Measurements from ENCODE around the gene DEPDC1.
"Not testable (repeated sequence)": the region's sequence is repeated elsewhere in the genome, so short reads cannot be mapped to it uniquely, and the experiment has no call there.

Gene DEPDC1

GRCh38 chr1:68478662-68479061 lies 18.2 kb downstream of the DEPDC1 start:
- no peak for DNase-seq (ENCODE audit: low read depth in 3 of 3)

DNA sequence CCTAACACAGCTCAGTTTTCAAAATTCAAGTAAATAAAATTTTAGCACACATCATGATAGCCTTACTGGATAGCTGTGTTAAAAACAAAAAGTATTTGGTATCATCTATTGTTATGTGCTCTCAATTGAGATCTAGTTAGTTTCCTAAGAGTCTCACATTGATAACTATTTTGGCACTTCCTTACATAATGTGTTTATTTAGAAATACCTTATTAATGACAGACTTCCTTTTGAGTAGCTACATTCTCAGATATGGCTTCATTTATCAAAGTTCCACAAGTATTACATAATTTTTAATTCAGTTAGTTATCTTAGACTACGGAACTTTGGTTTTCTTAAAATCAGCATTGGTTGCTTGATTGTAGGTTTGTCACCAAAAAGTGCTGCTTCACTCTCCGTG lies 20.3 kb downstream of the DEPDC1 start:
- DNase-seq (ENCODE audit: low read depth in 3 of 3): not testable (repeated sequence)

DNA sequence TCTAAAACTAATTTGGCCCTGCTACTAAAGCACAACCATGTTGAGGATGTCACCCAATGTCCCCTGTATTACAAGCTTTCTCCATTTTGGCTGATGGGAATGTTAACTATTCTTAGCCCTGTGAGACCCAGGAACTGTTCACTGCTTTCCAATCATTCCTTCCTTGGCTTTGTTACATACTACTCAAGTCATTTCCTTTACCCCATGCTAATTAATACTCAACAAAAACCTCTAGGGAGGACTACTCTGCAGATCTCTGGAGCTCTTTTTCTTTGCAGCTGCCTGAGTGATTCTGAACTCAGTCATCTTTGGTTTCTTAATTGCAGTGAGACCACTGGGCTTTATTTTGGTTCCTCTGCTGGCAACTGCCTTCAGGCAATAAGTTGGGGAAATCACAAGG lies 23.8 kb downstream of the DEPDC1 start:
- no peak for DNase-seq (ENCODE audit: low read depth in 3 of 3)

- DNase-seq (ENCODE audit: low read depth in 3 of 3): no peak
Measured at GRCh38 chr1:68470388-68470970, 26.4 kb downstream of the DEPDC1 start.

DNA sequence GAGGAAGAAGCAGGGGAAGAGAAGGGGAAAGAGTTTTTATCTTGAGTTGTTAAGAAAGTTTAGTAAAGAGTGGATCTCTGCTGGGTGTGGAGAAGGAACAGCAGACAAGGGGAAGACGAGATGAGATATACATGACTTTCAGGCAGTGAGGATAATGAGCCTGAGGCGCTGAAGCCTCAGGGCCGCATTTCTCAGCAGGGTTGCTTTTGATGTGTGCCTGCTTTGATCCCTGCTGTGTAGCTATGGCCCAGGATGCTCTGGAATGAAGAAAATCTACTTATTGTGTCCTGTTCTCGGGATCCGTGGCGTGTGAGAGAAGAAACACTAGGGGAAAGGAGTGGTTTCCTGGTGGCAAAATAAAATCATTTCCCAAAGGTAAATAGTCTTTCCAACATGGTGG lies 32.0 kb downstream of the DEPDC1 start:
- DNase-seq (ENCODE audit: low read depth in 3 of 3): no peak

DNA sequence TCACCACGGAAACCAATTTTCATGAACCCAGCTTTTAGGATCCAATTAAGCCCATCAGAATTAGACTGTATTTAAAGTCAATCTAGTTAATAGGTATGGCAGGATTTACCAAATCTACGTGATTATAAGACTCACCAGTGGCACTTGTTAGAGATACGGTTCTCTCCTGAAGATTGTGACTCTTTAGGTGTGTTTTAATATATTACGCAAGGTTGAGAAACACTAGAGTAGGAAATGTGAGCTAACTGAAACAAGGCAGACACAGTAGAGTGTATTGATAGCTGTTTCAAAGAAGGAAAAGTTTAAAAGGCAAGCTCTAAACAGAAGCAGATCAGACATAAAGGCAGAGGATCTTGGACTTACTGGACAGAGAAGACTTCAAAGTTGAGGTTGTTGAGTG lies 35.9 kb downstream of the DEPDC1 start:
- DNase-seq (ENCODE audit: low read depth in 3 of 3): no peak

- DNase-seq (ENCODE audit: low read depth in 3 of 3): no peak
Measured at GRCh38 chr1:68459796-68460195, 37.1 kb downstream of the DEPDC1 start.

DNA sequence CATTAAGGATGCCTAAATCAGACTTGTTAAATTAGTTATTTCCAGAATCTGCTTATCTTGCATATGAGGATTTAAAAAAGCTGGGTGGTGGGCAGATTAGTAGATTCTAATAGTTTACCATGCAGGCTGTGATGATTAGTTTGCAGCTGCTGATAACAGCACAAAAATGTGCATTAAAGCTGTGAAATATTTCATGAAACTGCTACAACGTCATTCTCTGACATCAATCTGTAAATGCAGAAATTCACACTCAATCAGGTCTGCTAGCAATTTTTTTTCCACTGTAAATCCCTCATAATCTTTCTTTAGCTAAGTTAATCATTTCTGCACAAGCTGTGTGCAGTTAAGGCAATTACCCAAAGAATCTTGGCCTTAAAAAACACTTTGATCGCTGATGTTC lies 37.8 kb downstream of the DEPDC1 start:
- no peak for DNase-seq (ENCODE audit: low read depth in 3 of 3)

- no peak for DNase-seq (ENCODE audit: low read depth in 3 of 3)
Measured at GRCh38 chr1:68456202-68456601, 40.7 kb downstream of the DEPDC1 start.

- no peak for DNase-seq (ENCODE audit: low read depth in 3 of 3)
Measured at GRCh38 chr1:68454534-68454933, 42.3 kb downstream of the DEPDC1 start.

DNA sequence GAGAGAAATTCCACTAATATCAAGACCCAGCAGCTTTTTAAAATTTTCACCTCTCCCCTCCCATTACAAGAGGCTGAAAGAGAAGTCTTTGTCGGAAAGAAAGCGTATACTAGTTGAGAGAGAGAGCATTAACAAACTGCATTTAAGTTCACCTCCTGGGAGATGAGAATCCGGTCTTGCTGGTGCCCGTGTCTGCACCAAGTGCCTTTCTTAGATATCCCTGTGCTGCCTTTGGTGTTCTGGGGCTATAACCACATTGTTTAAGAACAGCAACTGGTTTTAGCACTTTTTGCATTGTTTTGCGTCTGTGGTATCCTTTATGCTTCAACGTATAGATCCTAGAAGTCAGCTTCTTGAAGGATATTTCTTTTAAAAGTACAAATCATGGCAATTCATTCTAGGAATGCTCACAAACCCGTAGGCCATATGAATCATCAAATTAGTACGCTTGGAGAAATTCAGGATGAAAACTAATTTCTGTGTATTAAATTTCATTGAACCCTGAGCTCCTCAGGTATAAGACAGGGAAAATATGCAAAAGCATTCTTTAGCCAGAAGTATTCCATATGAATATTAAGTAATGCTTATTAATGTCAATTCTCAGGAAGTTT lies 43.7 kb downstream of the DEPDC1 start:
- no peak for DNase-seq (ENCODE audit: low read depth in 3 of 3)

DNA sequence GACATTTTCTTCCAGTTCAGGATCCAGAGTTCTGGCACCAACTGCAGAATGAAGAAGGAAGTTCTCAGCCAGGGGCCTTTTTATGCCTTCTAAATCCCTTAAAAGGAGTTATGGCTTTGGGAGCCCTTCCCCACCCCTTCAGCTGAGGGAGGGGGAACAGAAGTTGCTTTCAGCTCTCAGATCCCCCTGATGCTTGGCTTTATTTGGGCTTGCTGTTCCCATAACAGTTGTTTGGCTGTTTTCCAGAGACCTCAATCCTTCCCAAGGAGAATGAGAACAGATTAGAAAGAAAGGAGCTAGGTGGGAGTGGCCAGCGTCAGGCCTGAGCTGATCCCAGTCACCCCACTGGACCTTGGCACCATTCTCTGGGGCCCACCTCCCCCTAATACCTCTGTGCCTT lies 47.0 kb downstream of the DEPDC1 start, which contains the start of gene RPE65:
Gene RPE65 (minus strand): TSS at position 54 of the 400 bp plus-strand sequence. CDS start 49 bp downstream, at position 5.
- DNase-seq (ENCODE audit: low read depth in 3 of 3): no peak

- DNase-seq (ENCODE audit: low read depth in 3 of 3): no peak
Measured at GRCh38 chr1:68448365-68448764, 48.5 kb downstream of the DEPDC1 start.

- no peak for DNase-seq (ENCODE audit: low read depth in 3 of 3)
Measured at GRCh38 chr1:68445709-68446108, 51.2 kb downstream of the DEPDC1 start.

- no peak for DNase-seq (ENCODE audit: low read depth in 3 of 3)
Measured at GRCh38 chr1:68442822-68443556, 53.9 kb downstream of the DEPDC1 start.

GRCh38 chr1:68442006-68442405 lies 54.9 kb downstream of the DEPDC1 start:
- no peak for DNase-seq (ENCODE audit: low read depth in 3 of 3)

DNA sequence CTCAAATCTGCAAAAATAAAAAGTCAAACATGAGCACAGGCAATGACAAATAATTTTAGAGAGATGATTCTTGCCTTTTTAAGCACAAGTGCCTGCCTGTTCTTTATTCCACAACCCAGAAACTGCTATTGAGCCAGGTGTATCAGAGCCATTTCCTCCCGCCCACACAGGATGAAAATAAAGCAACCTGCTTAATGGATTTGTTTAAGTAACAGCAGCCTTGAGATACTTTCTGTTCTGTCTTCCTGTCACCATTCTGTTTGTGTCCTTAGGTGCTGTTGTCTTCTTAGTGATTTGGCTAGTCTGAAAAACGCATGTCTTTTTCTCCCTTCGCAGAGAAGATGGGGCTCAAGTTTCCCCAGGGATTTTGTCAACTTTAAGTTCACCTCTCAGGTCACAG lies 58.6 kb downstream of the DEPDC1 start:
- no peak for DNase-seq (ENCODE audit: low read depth in 3 of 3)

DNA sequence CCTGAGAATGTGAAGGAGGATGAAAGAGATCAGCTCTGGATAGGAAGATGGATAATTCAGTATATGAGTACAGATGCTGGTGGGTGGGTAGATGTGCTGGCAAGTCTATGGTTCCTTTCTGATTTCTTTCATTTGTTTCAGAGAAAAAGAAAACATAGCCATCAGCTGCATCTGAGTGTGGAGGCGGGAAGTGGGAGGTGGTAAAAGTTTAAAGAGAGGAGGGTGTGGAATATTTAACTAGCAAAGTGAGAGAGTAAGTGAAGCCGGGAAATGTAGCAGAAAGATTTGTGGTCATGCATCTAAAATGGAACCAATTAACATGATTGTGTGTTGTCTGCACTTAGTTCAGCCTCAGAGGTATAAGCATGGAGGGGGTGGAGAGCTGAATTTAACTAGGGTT lies 63.5 kb downstream of the DEPDC1 start:
- no peak for DNase-seq (ENCODE audit: low read depth in 3 of 3)

DNA sequence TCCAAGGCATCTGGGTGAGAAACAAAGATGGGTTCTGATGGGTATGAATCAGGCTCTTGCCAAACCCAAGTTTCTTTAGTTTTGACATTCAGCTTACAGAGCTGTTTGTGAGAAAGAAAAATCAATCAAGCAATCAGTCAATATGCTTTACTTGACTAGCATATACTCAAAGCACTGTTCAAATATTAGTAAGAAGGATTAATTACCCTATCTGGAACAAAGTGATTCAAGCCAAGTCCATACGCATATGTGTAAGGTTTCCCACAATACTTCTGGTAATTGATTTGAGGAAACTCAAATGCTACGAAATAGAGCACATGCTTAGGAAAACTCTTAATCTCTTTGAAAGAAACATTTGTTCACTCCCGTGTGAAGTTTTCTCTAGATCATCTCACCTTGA lies 65.8 kb downstream of the DEPDC1 start:
- no peak for DNase-seq (ENCODE audit: low read depth in 3 of 3)

DNA sequence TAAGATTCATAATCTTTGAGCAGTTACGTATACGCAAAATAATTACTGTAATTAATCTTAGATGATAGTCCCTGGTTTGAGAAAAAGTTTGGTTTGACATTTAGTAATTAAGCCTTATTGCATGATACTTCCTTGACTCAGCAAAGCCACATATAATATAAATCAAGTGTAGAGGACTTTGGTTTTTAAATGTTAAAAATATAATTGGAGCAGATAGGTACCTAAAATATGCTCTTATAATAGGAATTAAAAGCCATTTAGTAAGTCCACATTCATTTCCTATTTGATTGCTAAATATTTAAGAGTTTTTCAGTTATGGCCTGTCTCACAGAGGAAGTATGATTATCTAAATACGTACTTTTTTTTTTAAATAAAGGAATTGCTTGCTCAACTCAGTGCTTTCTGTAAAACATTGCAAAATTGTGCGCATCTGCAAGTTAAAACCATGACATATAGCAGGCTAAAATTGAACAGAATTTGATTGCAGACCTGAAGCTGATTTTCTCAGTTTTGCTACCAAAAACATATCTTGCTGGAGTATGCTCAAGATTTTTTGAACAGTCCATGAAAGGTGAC lies 67.6 kb downstream of the DEPDC1 start:
- no peak for DNase-seq (ENCODE audit: low read depth in 3 of 3)

- no peak for DNase-seq (ENCODE audit: low read depth in 3 of 3)
Measured at GRCh38 chr1:68426594-68426993, 70.3 kb downstream of the DEPDC1 start.
